ENCODE measurements around the gene CTXN1.

- no peak for TF ChIP-seq GATA2 (IDR thresholded peaks at IDR 0.05; ENCODE audit: low read depth, low read length)
- TF ChIP-seq GATA3 (IDR thresholded peaks at IDR 0.05; ENCODE audit: low read depth, low read length), result no peak
Observed at GRCh38 chr19:7911508-7912143, 14.3 kb downstream of the CTXN1 start.
